NCI-H2081 treated with DMSO at 0.1 percent for 48 hours (cell line): ENCODE measurements around the gene NUB1.

Experiments
- DNase-seq: peaks from one replicate; lab custom pipeline; 2025; lab: John Stamatoyannopoulos, UW

NUB1 gene

GRCh38 chr7:151377406-151377805 lies 35.8 kb downstream of the NUB1 start:
- DNase-seq = no peak

- DNase-seq = no peak
Measured at GRCh38 chr7:151378011-151378410, 36.4 kb downstream of the NUB1 start.

DNA sequence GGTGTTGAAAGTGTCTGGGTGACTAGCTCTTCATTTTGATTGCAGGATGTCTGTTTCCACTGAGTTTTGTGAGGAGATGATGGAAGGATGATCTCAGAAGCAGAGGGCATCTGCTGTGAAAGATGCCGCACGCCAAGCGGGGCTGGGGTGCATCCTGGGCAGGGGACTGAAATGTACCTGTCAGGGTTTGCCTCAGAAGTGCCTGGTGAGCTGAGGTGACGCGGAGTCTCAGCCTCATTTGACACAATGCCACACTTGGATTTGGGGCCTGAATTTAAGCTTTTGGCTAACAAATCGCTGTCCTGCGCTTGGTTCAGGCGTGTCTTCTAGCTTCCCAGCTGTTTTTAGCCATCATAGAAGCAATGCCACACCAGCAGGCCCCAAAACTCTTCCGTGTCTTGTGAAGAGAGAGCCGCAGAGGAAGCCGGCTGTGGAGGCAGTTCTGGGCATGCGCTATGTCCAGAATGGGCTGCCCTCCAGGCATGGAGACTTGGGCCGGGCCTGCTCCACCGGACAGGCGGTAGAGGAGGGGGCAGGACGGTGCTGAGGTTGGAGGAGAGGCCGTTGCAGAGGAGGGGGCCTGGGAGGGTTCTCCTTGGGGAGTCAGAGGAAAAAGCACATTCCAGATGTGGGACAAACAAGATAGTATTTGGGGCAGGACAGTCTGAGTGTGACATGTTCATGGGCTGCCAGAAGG lies 37.0 kb downstream of the NUB1 start:
- no peak for DNase-seq

GRCh38 chr7:151379193-151379520 lies 37.5 kb downstream of the NUB1 start:
- no peak for DNase-seq

DNA sequence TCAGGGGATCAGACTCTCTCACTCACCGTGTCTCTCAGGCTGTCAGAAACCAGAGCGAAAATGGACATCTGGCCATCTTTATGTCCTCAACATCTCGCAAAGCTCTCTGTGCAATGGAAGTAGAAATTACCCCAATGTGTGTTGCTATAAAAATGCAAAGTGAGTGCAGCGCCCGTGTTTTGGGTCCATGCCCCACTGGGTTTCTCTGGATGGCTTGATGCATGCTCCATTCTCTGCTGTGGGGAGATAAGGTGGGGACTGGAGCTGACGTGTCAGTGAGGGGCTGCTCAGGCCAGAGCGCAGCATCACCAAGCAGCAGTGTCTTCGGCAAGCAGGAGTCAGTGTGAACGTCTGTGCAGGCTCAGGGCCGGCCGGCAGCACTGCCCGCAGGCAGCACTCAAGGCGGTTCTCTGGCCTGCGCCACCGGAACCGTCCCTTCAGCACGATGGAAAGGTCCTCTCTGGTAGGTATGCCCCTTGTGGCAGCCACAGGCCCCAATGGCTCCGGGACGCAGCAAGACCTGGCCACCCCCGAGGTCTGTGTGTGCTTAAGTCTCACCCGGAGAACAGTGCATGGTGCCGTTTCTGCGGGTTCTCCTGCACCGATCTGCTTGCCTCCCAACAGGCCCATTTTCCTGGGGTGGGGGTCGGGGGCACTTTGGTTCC lies 38.1 kb downstream of the NUB1 start:
- no peak for DNase-seq

GRCh38 chr7:151380199-151381097 lies 38.8 kb downstream of the NUB1 start:
- no peak for DNase-seq

GRCh38 chr7:151381098-151381347 lies 39.4 kb downstream of the NUB1 start:
- DNase-seq = no peak

GRCh38 chr7:151381348-151382078 lies 39.9 kb downstream of the NUB1 start:
- no peak for DNase-seq

GRCh38 chr7:151382079-151382885 lies 40.7 kb downstream of the NUB1 start:
- no peak for DNase-seq

GRCh38 chr7:151383638-151384351 lies 42.2 kb downstream of the NUB1 start:
- DNase-seq = no peak

- no peak for DNase-seq
Measured at GRCh38 chr7:151384352-151384697, 42.7 kb downstream of the NUB1 start.

- no peak for DNase-seq
Measured at GRCh38 chr7:151384776-151385625, 43.4 kb downstream of the NUB1 start.

DNA sequence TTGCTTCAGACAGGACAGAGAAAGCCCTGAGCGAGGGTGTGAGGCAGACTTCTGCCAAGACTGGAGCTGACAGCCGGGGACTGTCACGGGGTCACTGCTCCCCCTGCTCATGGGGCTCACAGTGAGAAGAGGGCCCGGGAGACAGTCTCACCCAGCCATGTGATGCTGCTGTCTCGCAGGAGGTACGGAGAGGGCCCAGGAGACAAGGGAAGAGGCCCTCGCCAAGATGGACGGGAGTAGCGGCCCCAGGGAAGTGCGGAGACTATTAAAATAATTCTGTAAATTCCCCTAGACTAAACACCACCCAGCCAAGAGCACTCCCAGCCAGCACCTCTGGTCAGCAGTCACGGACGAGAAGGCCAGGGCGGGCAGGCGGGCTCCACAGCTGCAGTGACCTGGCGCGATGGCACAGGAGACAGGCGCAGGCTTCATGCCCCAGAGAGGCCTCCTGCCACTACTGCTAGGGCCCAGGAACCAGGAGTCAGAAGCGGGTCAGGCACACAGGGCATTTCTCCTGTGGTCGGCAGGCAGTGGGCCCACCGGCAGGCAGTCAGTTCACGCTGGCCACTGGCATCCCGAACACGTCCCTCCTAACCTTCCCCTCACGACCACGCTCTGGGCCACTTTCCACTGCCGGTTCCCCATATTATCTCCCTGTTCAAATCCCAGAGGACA lies 44.2 kb downstream of the NUB1 start:
- DNase-seq = no peak

GRCh38 chr7:151386301-151387160 lies 44.9 kb downstream of the NUB1 start:
- no peak for DNase-seq

- DNase-seq = no peak
Measured at GRCh38 chr7:151387161-151388006, 45.8 kb downstream of the NUB1 start.

GRCh38 chr7:151388007-151388297 lies 46.3 kb downstream of the NUB1 start:
- no peak for DNase-seq

- DNase-seq = no peak
Measured at GRCh38 chr7:151388430-151388829, 46.8 kb downstream of the NUB1 start.
